ENCODE measurements around the gene NFATC3. TPM values are rescaled to one million over a fixed set of nuclear protein-coding genes. Genes with fewer than 3 reads are reported as not detected.

The NFATC3 gene
- total and polyA plus RNA-seq, 12 donors = 6.3 to 32.9 (median 23.4) TPM

DNA sequence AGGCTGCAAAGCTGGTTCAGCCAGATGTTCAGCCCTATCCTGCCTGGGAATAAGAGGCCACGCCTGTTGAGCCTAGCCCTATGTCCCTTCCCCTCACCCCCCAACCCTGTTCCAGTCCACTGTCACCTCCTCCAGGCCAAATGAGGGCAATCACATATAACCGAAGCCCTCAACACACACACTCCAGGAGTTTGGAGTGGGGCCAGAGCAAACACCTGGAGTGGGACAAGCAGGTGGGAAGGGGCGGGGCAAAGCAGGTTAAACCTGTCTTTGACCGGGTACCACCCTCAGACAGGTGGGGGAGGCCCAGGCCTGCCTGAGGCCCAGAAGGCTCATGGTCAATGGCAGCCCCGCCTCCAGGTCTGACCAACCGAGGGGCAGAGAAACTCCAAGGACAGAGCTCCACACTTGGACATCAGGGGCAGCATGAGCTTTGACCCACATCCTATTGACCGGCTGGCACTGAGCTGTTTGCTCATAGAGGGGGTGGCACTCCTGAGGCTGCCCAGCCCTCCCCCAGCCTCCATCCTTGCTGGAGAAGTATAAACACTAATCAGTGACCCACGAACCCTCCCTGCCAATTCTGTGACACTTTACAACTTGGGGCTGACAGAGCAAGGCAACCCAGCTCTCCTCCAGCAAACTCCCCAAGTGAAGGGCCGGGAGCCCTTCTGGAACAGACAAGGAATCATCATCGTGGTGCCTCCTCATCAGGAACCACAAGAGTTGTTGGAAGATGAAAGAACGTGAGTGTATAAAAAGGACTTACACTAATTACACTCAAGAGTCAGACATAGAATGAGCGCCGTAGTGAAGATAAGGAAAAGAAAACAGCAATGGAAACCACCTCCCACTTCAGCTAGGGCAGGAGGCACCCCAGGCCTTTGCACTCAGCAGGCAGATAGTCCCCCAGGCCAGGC, 149.3 kb downstream of the NFATC3 start:
- ATAC-seq = no peak
- peaks cover 0 to 19% (median 0%) of the 10 kb centered on the region in 9 donors for H3K36me3 ChIP-seq
- no peak overlapping the region for H3K27ac ChIP-seq
- no peak for DNase-seq
- intact Hi-C loops (cut with DNase I) = loop anchor here in 5 of 10 donors (5.0 to 10.0 kb wide), 4 partner anchors 150 to 417 kb away; partner anchors contain the start of genes DPEP2 (in 2 of the 5) and NFATC3 (in 1 of the 5)
- H3K4me1 ChIP-seq = peaks cover 9 to 40% (median 24%) of the 10 kb centered on the region in 9 donors
- TF ChIP-seq, protein P1, sequence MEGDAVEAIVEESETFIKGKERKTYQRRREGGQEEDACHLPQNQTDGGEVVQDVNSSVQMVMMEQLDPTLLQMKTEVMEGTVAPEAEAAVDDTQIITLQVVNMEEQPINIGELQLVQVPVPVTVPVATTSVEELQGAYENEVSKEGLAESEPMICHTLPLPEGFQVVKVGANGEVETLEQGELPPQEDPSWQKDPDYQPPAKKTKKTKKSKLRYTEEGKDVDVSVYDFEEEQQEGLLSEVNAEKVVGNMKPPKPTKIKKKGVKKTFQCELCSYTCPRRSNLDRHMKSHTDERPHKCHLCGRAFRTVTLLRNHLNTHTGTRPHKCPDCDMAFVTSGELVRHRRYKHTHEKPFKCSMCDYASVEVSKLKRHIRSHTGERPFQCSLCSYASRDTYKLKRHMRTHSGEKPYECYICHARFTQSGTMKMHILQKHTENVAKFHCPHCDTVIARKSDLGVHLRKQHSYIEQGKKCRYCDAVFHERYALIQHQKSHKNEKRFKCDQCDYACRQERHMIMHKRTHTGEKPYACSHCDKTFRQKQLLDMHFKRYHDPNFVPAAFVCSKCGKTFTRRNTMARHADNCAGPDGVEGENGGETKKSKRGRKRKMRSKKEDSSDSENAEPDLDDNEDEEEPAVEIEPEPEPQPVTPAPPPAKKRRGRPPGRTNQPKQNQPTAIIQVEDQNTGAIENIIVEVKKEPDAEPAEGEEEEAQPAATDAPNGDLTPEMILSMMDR (IDR thresholded peaks at IDR 0.05) = no peak
- 63 to 65% methylated on average over 13 of the region's 13 CpGs for WGBS, 2 donors
- H3K27me3 ChIP-seq = peaks cover 0 to 16% (median 0%) of the 10 kb centered on the region in 7 donors
- H3K4me3 ChIP-seq = no peak overlapping the region
- H3K9me3 ChIP-seq = no peaks in the 10 kb centered on the region

DNA sequence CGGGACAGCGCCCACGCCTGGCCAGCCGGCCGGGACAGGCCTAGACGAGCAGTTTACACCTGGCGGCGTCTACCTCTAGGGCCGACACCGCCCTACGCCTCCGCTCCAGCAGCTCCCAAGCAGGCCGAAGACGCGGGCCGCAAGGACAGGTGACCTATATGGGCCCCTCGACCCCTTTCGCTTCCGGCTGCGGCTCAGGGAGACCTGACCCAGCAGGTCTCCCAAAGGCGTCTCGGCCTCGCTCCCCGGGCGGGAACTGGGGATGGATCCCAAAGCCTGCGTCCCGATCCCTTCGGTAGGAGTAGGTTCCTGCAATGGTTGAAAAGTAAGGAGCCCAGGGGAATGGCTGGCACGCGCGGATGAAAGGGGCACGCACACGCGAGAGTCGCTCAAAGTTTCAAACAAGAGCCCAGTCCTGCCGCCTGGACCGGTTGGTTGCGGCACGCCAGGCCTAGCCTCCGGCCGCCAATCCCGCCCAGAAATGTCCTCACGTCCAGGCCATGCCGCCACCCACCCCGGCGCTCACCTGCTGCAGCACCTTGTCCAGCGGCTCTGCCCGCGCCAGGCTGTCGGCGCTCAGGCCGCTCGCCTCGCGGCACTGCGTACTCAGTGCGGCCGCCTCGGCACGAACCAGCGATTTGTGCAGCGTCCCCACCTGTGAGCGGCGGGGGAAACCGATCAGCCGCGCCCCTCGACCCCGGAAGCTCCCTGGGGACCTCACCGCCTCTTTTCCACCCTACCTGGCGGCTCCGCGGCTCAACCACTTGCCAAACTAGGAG, 150.1 kb downstream of the NFATC3 start:
- peak overlapping the region in 8 of 10 donors; percentile 27 to 67 (median 60) for H3K4me3 ChIP-seq
- ATAC-seq (no peak), DNase-seq (no peak)
- TF ChIP-seq, protein P1 (IDR thresholded peaks at IDR 0.05) = no peak
- H3K36me3 ChIP-seq = peaks cover 0 to 12% (median 0%) of the 10 kb centered on the region in 9 donors
- peaks cover 0 to 16% (median 0%) of the 10 kb centered on the region in 7 donors for H3K27me3 ChIP-seq
- no peaks in the 10 kb centered on the region for H3K9me3 ChIP-seq
- H3K4me1 ChIP-seq = peaks cover 9 to 47% (median 30%) of the 10 kb centered on the region in 9 donors
- H3K27ac ChIP-seq = peak overlapping the region in 1 of 10 donors; percentile 6
- 54 to 57% methylated on average over 73 of the region's 73 CpGs for WGBS, 2 donors
- intact Hi-C loops (cut with DNase I) = loop anchor here in 3 of 10 donors (10.0 kb wide), 2 partner anchors 150 to 240 kb away; partner anchors contain the start of genes DPEP2 (in 2 of the 3) and NFATC3 (in 1 of the 3)

DNA sequence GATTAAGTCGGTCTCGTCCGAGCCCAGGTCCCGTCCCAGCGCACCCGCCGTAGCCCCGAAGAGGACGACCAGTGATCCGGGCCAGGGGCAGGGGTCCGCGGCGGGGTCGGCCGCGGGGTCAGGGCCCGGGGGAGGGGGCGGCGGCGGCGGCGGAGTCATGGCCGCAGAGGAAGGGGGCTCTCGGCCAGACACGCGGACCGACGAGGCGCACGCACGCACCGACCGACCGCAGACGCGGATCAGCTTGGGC, 150.6 kb downstream of the NFATC3 start, which contains the start of gene ESRP2:
Gene ESRP2, minus strand, starts transcription at position 241 of the 250 bp plus-strand sequence. Its CDS starts 82 bp downstream, at position 159.
- Histone ChIP-seq H3K4me3 (peak within 1 kb of the TSS; percentile 20 to 67 (median 60)), H3K27ac (peak within 1 kb of the TSS in 9 of 10 donors; percentile 84 to 94 (median 88)), H3K9me3 (no peaks in the 10 kb centered on the region), H3K27me3 (peaks cover 0 to 16% (median 0%) of the 10 kb centered on the region in 7 donors), H3K4me1 (peaks cover 9 to 47% (median 30%) of the 10 kb centered on the region in 9 donors), H3K36me3 (peaks cover 0 to 9% (median 0%) of the 10 kb centered on the region in 9 donors)
- TF ChIP-seq, protein P1 (IDR thresholded peaks at IDR 0.05) = no peak
- DNase-seq (no peak), ATAC-seq (no peak)
- intact Hi-C loops (cut with DNase I) = loop anchor here in 3 of 10 donors (10.0 kb wide), 2 partner anchors 151 to 241 kb away; partner anchors contain the start of genes DPEP2 (in 2 of the 3) and NFATC3 (in 1 of the 3)
- WGBS, 2 donors = 5 to 6% methylated on average over 31 to 36 of the region's 36 CpGs

Measured in heart right ventricle (tissue), 16 donors.